IPS-15b (cell line): ENCODE measurements around the gene CACNA1C.

Experiments used
- H3K27me3 ChIP-seq: one replicate; pipeline ENCODE4 v1.6.1; 2013; ENCODE audit warnings: low read length; ENCODE audit not compliant: control insufficient read depth, insufficient read depth
- H3K36me3 ChIP-seq: one replicate; pipeline ENCODE4 v1.6.1; 2013; ENCODE audit warnings: low read length; ENCODE audit not compliant: control insufficient read depth, insufficient read depth
- H3K4me1 ChIP-seq: one replicate; pipeline ENCODE4 v1.6.1; 2013; ENCODE audit warnings: mild to moderate bottlenecking, low read length; ENCODE audit not compliant: control insufficient read depth, insufficient read depth
- H3K4me3 ChIP-seq: one replicate; pipeline ENCODE4 v1.5.1; 2013; ENCODE audit warnings: low read depth, low read length
- H3K9ac ChIP-seq: one replicate; pipeline ENCODE4 v1.6.1; 2013; ENCODE audit warnings: low read depth, mild to moderate bottlenecking, low read length
- H3K9me3 ChIP-seq: one replicate; pipeline ENCODE4 v1.6.1; 2013; ENCODE audit warnings: mild to moderate bottlenecking, low read length; ENCODE audit not compliant: control insufficient read depth, insufficient read depth

The CACNA1C gene

DNA sequence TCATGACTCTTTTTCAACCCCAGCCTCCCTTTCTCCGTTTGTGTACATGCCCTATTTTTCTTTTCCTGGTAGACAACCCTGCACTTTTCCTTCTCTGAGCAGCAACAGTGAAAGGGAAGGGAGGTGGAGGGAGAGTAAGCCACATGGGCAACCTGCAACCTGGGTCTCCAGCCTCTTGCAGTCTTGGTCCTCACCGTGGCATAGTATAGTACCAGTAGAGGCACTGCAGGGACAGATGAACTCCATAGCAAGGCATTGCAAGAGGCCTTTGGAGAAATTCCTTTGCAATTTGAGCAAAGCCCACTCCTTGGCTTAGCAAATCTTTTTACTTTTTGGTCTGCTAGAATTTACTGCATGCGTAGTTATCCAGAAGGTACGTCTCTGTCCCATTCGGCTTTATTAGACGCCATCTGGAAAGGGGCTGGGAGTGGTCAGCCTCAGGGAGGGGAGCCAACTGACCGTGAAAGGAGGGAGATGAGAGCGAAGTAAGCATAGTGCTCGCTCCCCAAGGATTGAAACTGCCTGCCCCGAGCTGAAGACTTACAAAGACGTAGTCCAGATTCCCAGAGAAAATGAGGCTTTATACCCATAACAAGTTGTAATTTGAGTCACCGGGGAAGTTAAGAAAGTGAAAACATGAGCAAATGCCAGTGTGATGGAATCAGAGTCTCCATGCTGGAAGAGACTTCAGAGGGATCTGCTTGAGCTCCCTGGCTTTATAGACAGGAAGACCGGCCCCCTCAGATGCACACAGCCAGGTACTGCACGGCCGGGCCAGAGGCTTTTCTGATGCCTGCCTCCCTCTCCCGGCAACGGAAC is 332.0 kb downstream of the CACNA1C start:
- no peaks in the 10 kb centered on the region for H3K27me3 ChIP-seq
- H3K4me1 ChIP-seq = no peaks in the 10 kb centered on the region
- H3K9me3 ChIP-seq = no peaks in the 10 kb centered on the region
- H3K36me3 ChIP-seq = no peaks in the 10 kb centered on the region
- H3K4me3 ChIP-seq = no peak overlapping the region
- no peak overlapping the region for H3K9ac ChIP-seq

DNA sequence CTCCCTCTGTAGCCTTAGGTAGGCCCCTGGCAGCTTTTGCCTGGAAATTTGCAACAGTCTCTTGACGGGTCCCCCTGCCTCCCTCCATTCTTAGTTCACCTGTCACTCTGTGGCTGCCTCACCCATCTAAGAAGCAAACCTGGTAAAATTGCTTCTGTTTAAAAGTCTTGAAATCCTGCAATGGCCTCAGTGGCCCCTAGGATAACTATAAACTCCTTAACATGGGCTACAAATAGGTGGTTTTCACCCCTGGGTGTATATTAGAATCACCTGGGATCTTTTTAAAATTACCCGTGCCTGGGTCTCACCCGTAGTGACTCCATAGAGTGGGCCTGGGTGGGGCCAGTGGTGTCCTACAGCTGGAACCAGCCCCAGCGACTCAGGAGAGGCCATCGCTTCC is 332.7 kb downstream of the CACNA1C start:
- H3K4me1 ChIP-seq = no peaks in the 10 kb centered on the region
- H3K27me3 ChIP-seq = no peaks in the 10 kb centered on the region
- no peak overlapping the region for H3K4me3 ChIP-seq
- no peak overlapping the region for H3K9ac ChIP-seq
- no peaks in the 10 kb centered on the region for H3K9me3 ChIP-seq
- H3K36me3 ChIP-seq = no peaks in the 10 kb centered on the region

DNA sequence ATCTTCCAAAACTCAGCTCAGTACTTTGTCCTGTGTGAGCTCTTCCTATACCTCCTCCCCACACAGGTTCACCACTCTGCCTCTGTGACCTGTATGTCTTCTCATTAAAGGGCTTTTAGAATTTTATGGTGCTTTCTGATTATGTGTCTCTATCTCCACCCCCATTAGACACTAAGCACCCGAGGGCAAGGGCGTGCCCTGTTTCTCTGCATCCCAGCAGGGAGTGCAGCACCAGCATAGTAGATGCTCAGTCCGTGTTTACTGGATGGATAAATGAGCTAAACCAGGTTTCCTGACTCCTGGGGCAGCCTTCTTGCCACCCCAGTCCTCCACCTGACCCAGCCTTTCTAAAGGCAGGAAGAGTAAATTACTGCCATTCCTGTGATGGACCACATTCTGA is 333.8 kb downstream of the CACNA1C start:
- no peaks in the 10 kb centered on the region for H3K4me1 ChIP-seq
- H3K4me3 ChIP-seq = no peak overlapping the region
- no peaks in the 10 kb centered on the region for H3K9me3 ChIP-seq
- H3K27me3 ChIP-seq = no peaks in the 10 kb centered on the region
- no peaks in the 10 kb centered on the region for H3K36me3 ChIP-seq
- no peak overlapping the region for H3K9ac ChIP-seq

DNA sequence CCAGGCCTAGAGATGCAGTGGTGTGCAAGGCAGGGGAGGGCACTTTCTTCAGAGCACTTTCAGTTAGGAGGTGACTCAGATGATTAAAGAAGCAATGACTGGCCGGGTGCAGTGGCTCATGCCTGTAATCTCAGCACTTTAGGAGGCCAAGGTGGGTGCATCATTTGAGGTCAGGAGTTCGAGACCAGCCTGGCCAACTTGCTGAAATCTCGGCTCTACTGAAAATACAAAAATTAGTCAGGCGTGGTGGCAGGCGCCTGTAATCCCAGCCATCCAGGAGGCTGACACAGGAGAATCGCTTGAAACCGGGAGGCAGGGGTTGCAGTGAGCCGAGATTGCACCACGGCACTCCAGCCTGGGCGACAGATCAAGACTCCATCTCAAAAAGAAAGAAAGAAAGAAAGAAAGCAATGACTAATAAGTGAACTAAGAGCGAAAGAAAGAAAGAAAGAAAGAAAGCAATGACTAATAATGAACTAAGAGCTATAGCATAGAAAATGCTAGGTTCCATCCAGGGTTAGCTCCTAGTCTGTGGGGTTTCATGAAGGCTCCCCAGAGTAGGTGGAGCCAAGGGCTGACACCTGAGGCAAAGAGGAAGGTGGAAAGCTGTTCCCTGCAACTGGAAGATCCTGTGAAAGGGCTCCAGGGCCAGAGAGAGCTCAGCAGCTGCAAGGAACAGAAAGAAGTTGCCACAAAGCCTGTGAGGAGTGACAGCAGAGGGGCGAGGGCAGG is 334.5 kb downstream of the CACNA1C start:
- Histone ChIP-seq H3K36me3 (no peaks in the 10 kb centered on the region), H3K9ac (no peak overlapping the region), H3K27me3 (no peaks in the 10 kb centered on the region), H3K4me1 (no peaks in the 10 kb centered on the region), H3K4me3 (no peak overlapping the region), H3K9me3 (no peaks in the 10 kb centered on the region)

DNA sequence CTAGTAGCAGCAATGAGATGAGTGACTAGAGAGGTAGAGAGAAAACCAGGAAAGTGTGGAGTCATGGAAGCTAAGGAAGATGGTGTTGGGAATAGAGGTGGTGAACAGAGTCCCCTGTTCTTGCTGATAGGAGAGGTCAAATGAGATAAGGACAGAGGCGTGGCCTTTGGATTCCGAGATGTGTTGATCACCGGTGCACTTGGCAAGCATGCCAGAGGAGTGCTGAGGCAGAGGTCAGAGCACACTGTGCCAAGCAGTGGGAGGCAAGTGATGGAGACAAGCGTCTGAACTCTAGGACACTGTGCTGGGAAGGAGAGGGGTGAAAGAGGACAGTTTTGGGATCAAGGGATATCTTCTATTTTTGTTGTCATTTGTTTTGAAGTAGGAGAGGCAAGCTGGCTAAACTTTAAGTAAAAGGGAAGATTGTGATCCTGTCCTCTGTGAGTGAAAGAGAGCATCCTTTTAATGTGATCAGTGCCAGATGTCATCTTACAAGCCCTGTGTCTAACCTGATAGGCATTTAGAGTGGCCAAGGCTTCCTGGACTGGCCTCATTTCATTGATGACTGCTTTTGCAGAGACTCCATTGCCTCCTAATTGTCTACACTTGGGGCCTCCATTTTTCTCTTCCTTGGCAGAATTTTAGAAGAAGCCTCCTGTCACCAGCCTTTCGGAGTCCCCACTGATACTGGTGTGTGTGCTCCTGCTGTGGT is 336.4 kb downstream of the CACNA1C start:
- Histone ChIP-seq H3K9me3 (no peaks in the 10 kb centered on the region), H3K4me1 (no peaks in the 10 kb centered on the region), H3K9ac (no peak overlapping the region), H3K27me3 (no peaks in the 10 kb centered on the region), H3K36me3 (no peaks in the 10 kb centered on the region), H3K4me3 (no peak overlapping the region)

DNA sequence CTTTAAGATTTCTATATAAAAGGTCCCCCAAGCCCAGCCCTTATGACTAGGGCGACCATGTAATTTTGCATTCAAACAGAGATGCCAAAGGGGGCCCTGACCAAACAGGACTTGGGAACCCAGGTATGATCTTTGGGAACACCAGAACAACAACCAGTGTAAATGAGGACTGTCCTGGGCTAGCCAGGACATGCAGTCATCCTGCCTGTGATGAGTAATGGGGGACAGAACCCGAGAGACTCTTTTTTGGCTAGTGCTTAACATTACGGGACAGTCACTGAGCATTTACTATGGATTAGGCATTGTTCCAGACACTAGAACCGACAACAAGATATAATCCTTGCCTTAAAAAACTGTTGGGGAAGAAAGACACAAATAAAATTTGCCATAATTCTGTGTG is 337.3 kb downstream of the CACNA1C start:
- Histone ChIP-seq H3K4me3 (no peak overlapping the region), H3K9me3 (no peaks in the 10 kb centered on the region), H3K9ac (no peak overlapping the region), H3K36me3 (no peaks in the 10 kb centered on the region), H3K4me1 (no peaks in the 10 kb centered on the region), H3K27me3 (no peaks in the 10 kb centered on the region)

DNA sequence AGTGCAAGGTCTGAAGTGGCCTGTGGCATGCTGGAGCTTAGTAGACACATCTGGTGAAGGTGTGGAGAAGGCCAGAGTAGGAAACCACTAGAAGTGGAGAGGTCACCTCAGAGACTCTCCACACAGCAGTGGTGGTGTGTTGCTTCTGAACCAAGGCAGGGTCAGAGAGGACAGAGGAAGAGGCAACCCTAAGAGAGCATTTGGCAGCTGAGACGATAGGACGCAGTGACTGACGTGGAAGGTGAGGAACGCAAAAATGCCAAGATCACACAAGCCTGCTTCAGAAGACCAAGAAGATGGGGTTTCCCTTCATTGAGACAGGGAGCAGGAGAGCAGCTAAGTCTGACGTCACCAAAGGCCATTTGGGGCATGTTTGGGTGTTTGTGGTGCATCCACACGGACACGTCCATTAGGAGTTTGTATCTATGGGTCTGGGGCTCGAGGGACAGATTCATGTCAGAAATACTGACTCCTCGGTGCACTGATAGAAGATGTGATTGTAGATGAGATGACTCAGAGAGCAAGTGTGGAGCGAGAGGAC is 338.1 kb downstream of the CACNA1C start:
- Histone ChIP-seq H3K9me3 (no peaks in the 10 kb centered on the region), H3K4me1 (no peaks in the 10 kb centered on the region), H3K36me3 (no peaks in the 10 kb centered on the region), H3K9ac (no peak overlapping the region), H3K4me3 (no peak overlapping the region), H3K27me3 (no peaks in the 10 kb centered on the region)

DNA sequence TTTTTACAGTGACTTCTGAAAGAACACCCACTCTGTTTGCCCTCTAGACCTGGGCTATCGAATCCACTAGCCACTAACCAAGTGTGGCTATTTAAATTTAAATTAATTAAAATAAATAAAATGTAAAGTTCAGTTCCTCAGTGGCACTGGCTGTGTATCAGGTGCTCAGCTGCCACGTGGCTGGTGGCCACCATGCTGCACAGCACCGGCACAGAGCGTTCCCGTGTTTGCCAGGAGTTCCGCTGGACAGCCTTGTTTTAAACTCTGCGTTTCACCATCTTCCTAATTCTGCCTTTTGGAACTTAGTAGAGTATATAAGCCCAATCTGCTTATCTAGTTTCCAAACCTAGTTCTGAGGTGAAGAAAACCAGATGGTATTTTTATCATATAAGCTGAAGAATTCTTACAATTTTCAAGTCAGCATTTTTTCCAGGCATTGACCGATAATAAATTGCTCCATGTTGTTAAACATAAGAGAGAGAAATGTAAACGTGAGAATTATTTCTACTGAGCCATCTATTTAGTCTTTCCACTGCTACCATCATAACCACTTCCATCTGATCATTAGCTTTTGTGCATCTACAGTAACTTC is 339.0 kb downstream of the CACNA1C start:
- H3K27me3 ChIP-seq = no peaks in the 10 kb centered on the region
- no peak overlapping the region for H3K4me3 ChIP-seq
- no peaks in the 10 kb centered on the region for H3K9me3 ChIP-seq
- H3K36me3 ChIP-seq = no peaks in the 10 kb centered on the region
- no peak overlapping the region for H3K9ac ChIP-seq
- H3K4me1 ChIP-seq = no peaks in the 10 kb centered on the region

DNA sequence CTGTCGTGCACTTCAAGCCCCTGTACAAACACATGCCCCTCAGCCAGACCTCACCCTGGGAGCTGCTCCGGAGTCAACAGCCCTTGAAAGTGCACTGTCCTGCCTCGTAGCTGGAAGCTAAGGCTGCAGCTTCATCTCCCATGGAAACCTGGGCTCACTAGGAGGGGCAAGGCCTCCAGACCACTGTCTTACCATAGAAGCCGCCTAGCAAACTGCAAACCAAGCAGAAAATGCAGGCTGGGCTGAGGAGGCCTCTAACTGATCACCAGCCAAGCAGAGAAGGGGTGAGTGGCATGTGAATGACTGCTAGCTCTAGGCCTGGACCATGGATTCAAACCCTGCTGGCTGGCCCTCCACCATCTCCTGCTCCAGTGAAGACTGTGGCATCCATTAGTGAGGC is 340.2 kb downstream of the CACNA1C start:
- Histone ChIP-seq H3K4me3 (no peak overlapping the region), H3K9me3 (no peaks in the 10 kb centered on the region), H3K4me1 (no peaks in the 10 kb centered on the region), H3K36me3 (no peaks in the 10 kb centered on the region), H3K9ac (no peak overlapping the region), H3K27me3 (no peaks in the 10 kb centered on the region)

DNA sequence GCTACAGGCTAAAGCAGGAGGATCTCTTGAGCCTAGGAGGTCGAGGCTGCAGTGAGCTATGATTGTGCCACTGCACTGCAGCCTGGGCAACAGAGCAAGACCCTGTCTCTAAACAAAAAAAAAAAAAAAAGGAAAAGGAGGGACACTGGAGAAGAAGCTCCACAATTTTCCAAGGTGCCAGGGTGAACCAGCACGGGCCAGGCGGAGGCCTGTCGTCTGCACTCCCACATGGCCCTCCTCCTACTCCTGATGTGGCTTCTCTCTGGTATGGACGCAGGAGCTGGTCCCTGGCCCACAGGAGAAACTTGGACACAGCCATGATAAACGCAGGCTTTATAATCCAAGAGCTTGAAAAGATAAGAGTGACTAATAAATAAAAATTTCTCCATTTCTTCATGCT is 341.2 kb downstream of the CACNA1C start:
- no peaks in the 10 kb centered on the region for H3K27me3 ChIP-seq
- no peak overlapping the region for H3K4me3 ChIP-seq
- H3K4me1 ChIP-seq = no peaks in the 10 kb centered on the region
- H3K36me3 ChIP-seq = no peaks in the 10 kb centered on the region
- no peak overlapping the region for H3K9ac ChIP-seq
- no peaks in the 10 kb centered on the region for H3K9me3 ChIP-seq

DNA sequence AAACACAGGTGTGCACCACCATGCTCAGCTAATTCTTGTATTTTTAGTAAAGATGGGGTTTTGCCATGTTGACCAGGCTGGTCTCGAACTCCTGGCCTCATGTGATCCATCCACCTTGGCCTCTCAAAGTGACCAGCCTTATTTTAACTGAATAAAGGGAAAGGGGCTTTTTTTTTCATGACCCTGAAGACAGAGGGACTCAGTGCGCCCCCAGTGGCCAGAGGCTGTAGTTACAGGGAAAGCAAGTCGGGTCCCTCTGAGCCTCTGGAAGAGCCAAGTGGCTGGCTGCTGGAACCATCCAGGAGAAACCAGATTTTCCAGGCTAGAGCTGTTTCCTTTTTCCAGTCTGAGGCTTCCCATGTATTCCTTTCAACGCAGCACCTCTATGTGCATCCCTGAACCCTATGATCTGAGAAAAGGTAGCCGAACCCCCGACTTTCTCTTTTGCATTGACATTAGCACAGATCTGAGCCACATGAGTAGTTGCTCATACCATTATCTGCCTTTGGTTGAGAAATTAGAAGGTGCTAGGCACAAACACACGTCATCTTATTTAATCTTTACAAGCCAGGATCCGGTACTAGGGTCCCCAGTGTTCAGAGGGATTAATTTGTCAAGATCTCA is 342.7 kb downstream of the CACNA1C start:
- Histone ChIP-seq H3K27me3 (no peaks in the 10 kb centered on the region), H3K4me1 (no peaks in the 10 kb centered on the region), H3K4me3 (no peak overlapping the region), H3K9ac (no peak overlapping the region), H3K36me3 (no peaks in the 10 kb centered on the region), H3K9me3 (no peaks in the 10 kb centered on the region)
